Stimulated activated CD4-positive, alpha-beta T cell treated with anti-CD3 and anti-CD28 coated beads, Interleukin-4, amount 100 ng/mL, for 1 hour (primary cell): Measurements from ENCODE around the gene ARHGAP45.
A peak's percentile ranks its signal among the peaks of the same experiment; 100 is the strongest.

Experiments
- DNase-seq: peaks from one replicate; pipeline ENCODE4 v3.0.0-alpha.2; 2020

Gene ARHGAP45

GRCh38 chr19:1054102-1055027, 12.6 kb upstream of the ARHGAP45 start:
- DNase-seq, result no peak

- DNase-seq, result no peak
Measured at GRCh38 chr19:1055028-1055425, 11.9 kb upstream of the ARHGAP45 start.

DNA sequence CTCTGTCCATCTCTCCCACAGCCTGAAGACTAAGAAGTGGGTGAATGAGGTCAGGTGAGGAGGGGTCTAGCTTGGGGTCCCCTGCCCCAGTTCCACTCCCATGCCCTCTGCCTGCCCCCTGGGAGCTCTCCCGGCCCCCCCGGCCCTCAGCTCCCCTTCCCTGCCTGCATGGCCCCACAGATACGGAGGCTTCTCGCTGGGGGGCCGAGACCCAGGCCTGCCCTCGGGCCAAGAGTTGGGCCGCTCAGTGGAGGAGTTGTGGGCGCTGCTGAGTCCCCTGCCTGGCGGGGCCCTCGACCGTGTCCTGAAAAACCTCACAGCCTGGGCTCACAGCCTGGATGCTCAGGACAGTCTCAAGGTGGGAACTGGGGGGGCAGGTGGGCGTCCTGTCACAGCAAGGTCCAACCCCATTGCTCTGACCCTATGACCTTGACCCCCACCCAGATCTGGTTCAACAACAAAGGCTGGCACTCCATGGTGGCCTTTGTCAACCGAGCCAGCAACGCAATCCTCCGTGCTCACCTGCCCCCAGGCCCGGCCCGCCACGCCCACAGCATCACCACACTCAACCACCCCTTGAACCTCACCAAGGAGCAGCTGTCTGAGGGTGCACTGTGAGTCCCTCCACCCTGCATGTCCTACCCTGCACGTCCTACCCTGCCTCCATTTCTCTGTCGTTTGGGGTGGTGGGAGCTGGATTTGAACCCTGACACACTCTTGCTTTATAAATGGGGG, 10.9 kb upstream of the ARHGAP45 start:
- DNase-seq, result no peak

DNA sequence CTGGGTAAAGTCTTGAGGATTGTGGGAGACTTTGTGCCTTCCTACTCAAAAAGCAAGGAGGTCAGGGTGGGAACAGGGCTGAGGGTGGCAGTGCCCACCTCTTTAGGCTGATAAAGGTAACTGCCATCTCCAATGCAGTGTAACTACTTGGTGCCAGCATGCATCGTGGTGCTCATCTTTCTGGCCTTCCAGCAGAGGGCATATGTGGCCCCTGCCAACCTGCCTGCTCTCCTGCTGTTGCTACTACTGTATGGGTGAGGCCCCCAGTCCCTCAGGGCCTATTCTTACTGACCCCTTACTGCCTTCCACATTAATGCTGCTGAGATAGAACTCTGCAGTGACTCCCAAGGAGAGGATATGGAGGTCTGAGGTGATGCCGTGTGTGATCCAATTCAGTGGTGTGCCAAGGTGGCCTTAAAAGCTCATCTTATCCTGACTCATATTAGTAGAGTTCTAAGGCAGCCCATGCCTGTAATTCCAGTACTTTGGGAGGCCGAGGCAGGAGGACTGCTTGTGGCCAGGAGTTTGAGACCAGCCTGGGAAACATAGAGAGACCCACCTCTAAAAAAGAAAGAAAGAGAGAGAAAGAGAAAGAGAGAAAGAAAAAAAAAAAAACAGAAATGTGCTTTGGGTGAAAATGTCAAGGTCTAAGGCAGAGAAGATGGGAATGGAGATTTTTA, 9.7 kb upstream of the ARHGAP45 start:
- DNase-seq, result peak; percentile 44

- DNase-seq, result no peak
Measured at GRCh38 chr19:1058112-1058511, 8.9 kb upstream of the ARHGAP45 start.

GRCh38 chr19:1060689-1061088, 6.3 kb upstream of the ARHGAP45 start:
- no peak for DNase-seq

DNA sequence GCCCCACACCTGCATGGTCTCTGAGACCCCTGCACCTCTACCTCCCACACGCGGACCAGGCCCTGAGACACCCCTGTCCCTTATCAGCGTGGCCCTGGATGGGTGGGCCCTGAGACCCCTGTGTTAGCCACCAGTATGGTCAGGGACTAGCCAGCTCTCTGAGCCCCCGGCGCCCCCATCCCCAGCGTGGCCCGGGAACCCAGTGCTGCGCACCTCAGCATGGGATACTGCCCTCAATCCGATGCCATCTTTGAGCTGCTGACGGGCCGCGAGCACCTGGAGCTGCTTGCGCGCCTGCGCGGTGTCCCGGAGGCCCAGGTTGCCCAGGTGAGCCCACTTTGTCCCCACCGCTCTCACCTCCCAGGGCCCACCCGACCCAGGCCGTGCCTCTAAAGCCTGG, 5.0 kb upstream of the ARHGAP45 start:
- no peak for DNase-seq

GRCh38 chr19:1062387-1063029, 4.5 kb upstream of the ARHGAP45 start:
- no peak for DNase-seq

DNA sequence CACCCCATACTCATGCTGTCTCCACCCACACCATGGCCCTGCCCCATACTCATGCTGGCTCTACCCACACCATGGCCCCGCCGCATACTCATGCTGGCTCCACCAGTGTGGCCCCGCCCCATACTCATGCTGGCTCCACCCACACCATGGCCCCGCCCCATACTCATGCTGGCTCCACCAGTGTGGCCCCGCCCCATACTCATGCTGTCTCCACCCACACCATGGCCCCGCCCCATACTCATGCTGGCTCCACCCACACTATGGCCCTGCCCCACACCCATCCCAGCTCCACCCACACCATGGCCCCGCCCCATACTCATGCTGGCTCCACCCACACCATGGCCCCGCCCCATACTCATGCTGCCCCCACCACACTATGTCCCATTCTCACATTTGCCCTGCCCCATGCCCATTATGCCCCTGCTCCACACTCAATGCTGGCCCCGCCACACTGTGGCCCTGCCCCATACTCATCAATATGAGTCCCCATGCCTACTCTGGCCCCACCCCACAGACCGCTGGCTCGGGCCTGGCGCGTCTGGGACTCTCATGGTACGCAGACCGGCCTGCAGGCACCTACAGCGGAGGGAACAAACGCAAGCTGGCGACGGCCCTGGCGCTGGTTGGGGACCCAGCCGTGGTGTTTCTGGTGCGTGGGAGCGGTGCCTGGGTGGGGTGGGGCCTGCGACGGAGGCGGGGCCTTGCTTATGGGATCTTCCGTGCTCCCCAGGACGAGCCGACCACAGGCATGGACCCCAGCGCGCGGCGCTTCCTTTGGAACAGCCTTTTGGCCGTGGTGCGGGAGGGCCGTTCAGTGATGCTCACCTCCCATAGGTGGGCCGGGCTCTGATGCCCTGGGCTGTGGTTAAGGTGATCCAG, 3.7 kb upstream of the ARHGAP45 start:
- peak; percentile 57 for DNase-seq

- DNase-seq, result no peak
Measured at GRCh38 chr19:1063909-1064660, 2.9 kb upstream of the ARHGAP45 start.

DNA sequence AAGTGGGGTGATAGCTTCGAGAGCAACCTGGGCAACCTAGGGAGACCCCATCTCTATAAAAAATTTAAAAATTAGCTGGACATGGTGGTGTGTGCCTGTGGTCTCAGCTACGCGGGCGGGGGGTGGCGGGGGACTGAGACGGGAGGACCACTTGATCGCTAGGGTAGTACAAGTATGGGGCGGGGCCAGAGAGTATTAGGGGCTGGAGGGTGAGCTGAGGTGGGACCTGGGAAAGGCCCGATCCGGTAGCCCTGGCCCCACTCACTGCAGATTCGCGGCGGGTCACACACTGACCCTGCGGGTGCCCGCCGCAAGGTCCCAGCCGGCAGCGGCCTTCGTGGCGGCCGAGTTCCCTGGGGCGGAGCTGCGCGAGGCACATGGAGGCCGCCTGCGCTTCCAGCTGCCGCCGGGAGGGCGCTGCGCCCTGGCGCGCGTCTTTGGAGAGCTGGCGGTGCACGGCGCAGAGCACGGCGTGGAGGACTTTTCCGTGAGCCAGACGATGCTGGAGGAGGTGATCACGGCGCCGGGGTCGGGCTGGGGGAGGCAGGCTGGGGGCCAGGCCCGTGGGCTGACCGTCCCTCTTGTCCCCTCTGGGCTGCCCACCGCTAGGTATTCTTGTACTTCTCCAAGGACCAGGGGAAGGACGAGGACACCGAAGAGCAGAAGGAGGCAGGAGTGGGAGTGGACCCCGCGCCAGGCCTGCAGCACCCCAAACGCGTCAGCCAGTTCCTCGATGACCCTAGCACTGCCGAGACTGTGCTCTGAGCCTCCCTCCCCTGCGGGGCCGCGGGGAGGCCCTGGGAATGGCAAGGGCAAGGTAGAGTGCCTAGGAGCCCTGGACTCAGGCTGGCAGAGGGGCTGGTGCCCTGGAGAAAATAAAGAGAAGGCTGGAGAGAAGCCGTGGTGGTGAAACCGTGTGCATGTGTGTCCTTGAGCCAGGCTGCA, 2.0 kb upstream of the ARHGAP45 start:
- peak; percentile 80 for DNase-seq

DNA sequence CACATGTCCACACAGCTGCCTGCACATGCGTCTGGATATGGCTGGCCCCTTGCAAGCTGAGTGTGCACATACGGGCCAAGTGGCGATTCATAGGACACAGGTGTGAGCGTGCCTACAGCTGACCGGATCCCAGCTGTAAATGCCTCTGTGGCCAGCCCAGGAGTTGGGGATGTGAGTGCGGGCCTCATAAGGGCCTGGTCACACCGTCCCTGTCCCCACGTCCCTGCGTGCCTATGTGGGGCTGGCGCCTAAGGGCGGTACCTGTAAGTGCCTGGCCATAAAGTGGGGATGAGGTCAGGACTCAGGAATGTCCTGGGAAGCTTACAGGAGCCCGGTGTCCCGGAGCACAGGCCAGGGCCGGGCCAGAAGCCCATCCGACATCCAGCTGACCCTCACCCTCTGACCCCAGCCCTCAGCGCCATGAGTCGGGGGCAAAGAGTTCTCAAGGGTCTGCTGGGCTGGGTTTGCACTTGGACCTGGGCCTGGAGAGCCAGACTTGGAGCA, 1.3 kb upstream of the ARHGAP45 start:
- no peak for DNase-seq

- no peak for DNase-seq
Measured at GRCh38 chr19:1066251-1066747, 668 bp upstream of the ARHGAP45 start.

DNA sequence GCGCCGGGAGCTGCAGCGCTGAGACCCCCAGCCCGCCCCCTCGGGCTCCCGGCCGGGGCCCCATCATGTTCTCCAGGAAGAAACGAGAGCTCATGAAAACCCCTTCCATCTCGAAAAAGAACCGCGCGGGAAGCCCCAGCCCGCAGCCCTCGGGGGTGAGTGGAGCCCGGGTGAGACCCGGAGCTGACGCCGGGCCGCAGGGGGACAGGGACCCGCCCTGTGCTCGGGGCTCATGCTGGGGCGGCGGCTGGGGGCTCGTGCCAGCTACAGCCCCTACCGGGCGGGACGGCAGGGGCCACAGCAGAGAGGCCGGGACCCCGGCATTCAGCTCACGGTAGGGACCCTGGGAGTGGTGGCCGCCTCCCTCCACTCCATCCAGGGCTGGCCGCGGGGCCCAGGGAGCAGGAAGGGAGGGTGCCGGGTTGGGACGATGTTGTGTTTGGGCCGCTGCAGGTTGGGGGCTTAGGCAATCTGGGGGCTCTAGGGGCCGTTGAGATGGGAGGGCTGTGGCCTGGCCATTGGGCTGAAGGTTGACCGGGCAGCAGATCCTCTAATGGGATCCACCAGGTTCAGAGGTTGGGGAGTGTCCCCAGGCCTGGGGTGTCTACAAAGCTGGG, 482 bp downstream of the ARHGAP45 start:
- no peak for DNase-seq

DNA sequence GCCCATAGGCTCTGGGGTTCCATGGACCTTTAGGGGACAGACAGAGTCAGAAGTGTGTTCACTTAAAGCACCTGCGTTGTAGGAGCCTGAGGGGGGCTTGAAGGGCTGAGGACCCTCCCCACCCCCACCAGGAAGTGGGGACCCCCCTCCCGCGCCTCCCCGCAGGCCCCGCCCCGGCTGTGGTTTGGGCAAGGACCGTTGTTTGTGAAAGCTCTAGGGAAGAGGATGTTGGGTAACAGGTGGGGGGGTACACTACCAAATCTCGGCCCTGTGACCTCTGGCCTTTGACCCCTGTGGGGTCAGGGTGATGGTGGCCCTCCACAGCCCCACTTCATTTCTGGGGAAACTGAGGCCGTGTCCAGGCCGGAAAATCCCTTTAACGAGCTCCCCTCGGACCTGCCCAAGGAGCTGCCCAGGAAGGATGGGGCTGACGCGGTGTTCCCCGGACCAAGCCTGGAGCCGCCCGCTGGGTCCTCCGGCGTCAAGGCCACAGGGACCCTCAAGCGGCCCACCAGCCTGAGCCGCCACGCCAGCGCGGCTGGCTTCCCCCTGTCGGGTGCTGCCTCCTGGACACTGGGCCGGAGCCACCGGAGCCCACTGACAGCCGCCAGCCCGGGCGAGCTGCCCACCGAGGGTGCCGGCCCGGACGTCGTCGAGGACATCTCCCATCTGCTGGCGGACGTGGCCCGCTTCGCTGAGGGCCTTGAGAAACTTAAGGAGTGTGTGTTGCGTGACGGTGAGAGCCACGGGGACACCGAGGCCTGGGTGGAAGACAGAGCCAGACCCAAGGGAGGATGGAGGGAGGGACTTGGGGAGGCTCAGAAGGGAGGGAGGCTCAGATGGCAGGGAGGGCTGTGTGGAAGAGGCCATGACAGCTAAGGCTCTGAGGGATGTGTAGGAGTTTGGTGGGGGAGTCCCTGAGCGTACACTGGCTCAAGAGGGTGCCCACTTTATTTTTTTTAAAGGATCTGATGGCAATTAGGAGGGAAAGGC, 1.3 kb downstream of the ARHGAP45 start:
- DNase-seq, result peak; percentile 57

DNA sequence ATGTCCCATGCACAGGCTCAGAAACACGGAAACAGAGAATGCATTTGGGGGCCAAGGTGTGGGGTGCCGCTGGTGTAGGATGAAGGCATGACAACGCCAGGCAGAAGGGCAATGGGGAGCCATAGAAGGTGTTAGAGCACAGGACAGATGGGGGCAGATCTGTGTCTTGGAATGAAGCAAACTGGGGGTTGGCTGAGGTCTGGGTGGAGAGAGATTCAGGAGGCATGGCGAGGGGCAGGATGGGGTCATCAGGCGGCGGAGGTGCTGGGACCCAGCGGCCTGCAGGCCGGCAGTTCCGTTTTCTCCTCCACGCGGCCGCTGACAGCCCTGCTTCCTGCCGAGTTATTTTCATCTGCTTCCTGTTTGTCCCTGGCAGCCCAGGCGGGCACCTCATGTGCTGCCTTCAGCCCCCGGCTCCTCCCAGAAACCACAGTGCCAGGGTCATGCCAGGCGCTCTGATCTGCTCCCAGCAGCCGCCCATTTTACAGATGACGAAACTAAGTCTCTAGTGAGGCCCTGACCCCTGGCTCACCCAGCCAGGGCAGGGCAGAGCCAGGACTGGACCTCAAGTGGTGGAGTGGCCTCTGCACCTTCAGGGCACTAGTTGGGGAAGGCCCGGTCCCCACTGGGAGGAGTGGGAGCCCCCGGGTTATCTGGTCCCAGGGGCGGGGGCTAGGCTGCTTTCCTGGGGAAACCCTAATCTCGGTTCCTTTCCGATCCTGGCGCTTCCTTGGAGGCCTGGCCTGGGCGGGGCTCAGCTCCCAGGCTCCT, 2.2 kb downstream of the ARHGAP45 start:
- peak; percentile 52 for DNase-seq

GRCh38 chr19:1070576-1070930, 3.6 kb downstream of the ARHGAP45 start:
- DNase-seq, result no peak
